Measurements from ENCODE around the gene ACO2.

- TF ChIP-seq CTCF (IDR thresholded peaks at IDR 0.05), result no peak
- no peak for TF ChIP-seq POLR2A (IDR thresholded peaks at IDR 0.05)
Measured at GRCh38 chr22:41429951-41430332, 39.0 kb upstream of the ACO2 start.
